NCI-H446 (cell line): ENCODE measurements around the gene CD40.
A peak's percentile ranks its signal among the peaks of the same experiment; 100 is the strongest.

Experiments used
- DNase-seq, 2 experiments: peaks; one replicate each; lab custom pipeline; 2025; lab: John Stamatoyannopoulos, UW

Gene CD40

GRCh38 chr20:46122516-46123481 is 4.7 kb downstream of the CD40 start:
- no peak for DNase-seq

- no peak for DNase-seq
These were observed 5.5 kb downstream of the CD40 start for GRCh38 chr20:46123482-46124245.

- DNase-seq = no peak
These were observed 8.4 kb downstream of the CD40 start for GRCh38 chr20:46126440-46127056.

- no peak for DNase-seq
These were observed 9.4 kb downstream of the CD40 start for GRCh38 chr20:46127396-46128010.

GRCh38 chr20:46128310-46129151 is 10.4 kb downstream of the CD40 start:
- peak in 1 of 2 experiments; percentile 53 for DNase-seq

GRCh38 chr20:46129955-46130481 is 11.9 kb downstream of the CD40 start:
- peak in 1 of 2 experiments; percentile 73 for DNase-seq

- no peak for DNase-seq
These were observed 12.4 kb downstream of the CD40 start for GRCh38 chr20:46130534-46130933.

GRCh38 chr20:46131396-46131795 is 13.3 kb downstream of the CD40 start:
- no peak for DNase-seq

- peak in 1 of 2 experiments; percentile 74 for DNase-seq
These were observed 14.6 kb downstream of the CD40 start for GRCh38 chr20:46132705-46133120.

GRCh38 chr20:46133886-46134654 is 16.0 kb downstream of the CD40 start:
- DNase-seq = no peak

GRCh38 chr20:46134716-46135115 is 16.6 kb downstream of the CD40 start:
- DNase-seq = no peak

GRCh38 chr20:46135856-46136633 is 17.9 kb downstream of the CD40 start:
- DNase-seq = no peak

- DNase-seq = no peak
These were observed 19.7 kb downstream of the CD40 start for GRCh38 chr20:46137816-46138215.

GRCh38 chr20:46139266-46139889 is 21.3 kb downstream of the CD40 start:
- no peak for DNase-seq

GRCh38 chr20:46139908-46140482 is 21.9 kb downstream of the CD40 start:
- no peak for DNase-seq

- DNase-seq = no peak
These were observed 24.0 kb downstream of the CD40 start for GRCh38 chr20:46142124-46142523.

GRCh38 chr20:46144432-46145025 is 26.4 kb downstream of the CD40 start:
- DNase-seq = no peak

- peak in 1 of 2 experiments; percentile 36 for DNase-seq
These were observed 27.6 kb downstream of the CD40 start for GRCh38 chr20:46145713-46146112.
